Measurements from ENCODE around the gene TRIM52.
"Not testable (repeated sequence)": the region's sequence is repeated elsewhere in the genome, so short reads cannot be mapped to it uniquely, and the experiment has no call there.

TRIM52 gene

DNA sequence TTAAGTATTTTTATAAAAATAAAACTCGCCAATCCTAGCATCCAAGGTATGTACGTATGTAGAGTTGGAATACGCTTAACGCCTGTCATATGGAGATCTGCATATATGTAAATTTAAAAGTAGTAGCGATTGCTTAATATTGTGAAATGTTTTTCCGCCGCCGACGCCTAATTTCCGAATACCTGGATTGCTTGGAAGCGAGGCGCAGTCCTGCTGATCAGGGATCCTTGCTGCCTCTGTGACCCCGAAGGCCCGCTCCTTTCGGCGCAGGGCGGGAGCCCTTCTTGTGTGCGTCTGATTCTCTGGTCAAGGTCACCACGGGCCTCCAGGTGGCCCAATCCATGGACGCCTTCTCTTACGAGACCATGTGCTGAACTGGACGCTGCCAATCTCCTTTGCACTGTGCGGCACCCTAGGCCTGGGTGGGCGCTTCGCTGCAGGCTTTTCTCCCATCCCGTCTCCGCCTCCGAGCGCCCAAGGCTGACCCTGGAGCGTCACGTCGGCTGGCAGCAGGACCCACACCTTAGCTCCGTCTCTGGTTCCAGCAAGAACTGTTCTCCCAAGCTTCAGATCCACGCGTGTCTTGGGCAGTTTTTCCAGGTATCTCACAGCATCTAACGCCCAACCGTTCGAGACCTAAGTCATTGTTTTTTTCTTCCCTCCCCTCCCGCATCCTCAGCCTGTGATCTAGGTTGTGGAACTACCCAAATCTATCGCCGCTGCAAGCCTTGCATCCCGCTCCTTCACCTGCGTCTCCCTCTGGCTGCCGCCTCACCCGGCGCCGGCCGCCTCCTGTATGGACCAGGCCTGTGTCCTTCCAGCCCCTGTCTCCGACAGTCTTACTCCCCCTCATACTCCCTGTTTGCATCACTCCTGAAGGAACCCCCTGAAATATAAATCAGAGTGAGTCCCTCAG lies 41.4 kb downstream of the TRIM52 start:
- in situ Hi-C loops (cut with HindIII; ENCODE audit: low pct_ligation_motif_present, low pct_unique_long_range_greater_than_20kb, low sequenced_read_pairs) = no loop called here
- no peak for DNase-seq

DNA sequence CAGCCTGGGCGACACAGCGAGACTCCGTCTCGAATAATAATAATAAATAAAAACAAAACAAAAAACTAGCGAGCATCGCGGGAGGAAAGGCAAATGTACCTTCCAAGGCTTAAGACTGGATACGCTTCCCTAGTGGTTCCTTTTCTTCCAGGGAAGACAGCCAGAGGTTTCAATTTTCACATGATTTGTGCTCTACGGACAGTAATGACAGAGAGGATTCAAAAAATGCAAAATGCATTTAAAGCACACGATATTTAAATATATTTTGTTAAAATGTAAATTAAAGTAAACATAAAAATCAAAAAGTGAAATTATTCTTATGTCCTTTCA lies 42.2 kb downstream of the TRIM52 start:
- in situ Hi-C loops (cut with HindIII; ENCODE audit: low pct_ligation_motif_present, low pct_unique_long_range_greater_than_20kb, low sequenced_read_pairs) = no loop called here
- no peak for DNase-seq

DNA sequence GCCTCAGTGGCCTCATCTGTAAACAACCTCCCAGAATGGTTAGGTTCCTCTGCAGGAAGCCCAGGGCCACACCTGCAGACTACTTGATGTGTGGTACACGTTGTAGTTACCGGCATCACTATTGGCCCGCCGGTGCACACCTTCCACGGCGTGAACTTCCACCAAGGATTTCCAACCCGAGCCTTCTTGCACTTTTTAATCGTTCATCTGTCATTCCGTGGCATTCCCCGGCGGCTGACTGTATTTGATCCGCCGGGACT lies 43.2 kb downstream of the TRIM52 start:
- in situ Hi-C loops (cut with HindIII; ENCODE audit: low pct_ligation_motif_present, low pct_unique_long_range_greater_than_20kb, low sequenced_read_pairs) = no loop called here
- DNase-seq = no peak

- peak; percentile 62 for DNase-seq
- in situ Hi-C loops (cut with HindIII; ENCODE audit: low pct_ligation_motif_present, low pct_unique_long_range_greater_than_20kb, low sequenced_read_pairs) = no loop called here
These were observed 43.7 kb downstream of the TRIM52 start for GRCh38 chr5:181217111-181217802.

DNA sequence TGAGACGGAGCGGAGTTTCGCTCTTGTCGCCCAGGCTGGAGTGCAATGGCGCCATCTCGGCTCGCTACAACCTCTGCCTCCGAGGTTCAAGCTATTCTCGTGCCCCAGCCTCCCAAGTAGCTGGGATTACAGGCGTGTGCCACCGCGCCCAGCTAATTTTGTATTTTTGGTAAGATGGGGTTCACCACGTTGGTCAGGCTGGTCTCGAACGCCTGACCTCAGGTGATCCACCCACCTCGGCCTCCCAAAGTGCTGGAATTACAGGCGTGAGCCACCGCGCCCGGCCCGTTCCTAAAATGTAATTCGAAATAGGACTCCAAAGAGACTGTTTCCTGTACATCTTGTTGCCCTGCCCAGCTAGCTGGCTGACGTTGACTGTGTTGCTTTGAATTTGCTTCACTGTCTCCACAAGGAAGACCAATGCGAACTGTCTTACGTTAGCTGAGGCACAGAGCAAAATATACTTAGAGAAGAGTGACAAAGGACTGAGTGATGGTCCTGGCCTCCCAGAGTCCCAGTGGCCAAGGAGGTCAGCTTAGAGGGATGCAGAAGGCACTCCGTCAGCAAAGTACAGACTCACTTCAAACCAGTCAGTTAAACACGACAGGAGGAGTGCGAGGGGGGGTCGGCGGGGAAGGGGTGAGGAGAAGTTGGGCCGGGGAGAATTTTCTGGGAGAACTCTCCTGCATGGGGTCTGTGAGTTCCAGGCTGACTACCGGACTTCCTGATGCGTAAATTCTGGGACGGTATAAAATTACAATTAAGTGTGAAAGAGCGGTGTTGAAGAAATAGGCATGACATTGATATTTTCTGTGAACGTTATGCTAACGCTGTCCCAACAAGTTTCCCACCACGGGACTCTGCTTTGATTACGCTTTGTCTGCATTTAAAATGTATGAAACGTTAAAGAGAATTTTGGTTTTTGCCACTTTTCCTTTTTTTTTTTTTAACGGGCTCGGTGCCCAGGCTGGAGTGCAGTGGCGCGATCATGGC lies 44.6 kb downstream of the TRIM52 start:
- DNase-seq = peak; percentile 74

GRCh38 chr5:181214249-181214648 lies 46.7 kb downstream of the TRIM52 start:
- DNase-seq; in situ Hi-C loops (cut with HindIII; ENCODE audit: low pct_ligation_motif_present, low pct_unique_long_range_greater_than_20kb, low sequenced_read_pairs): not testable (repeated sequence)

More for the DNA sequence above, 44.6 kb downstream of the TRIM52 start:
- in situ Hi-C loops (cut with HindIII; ENCODE audit: low pct_ligation_motif_present, low pct_unique_long_range_greater_than_20kb, low sequenced_read_pairs) = no loop called here

DNA sequence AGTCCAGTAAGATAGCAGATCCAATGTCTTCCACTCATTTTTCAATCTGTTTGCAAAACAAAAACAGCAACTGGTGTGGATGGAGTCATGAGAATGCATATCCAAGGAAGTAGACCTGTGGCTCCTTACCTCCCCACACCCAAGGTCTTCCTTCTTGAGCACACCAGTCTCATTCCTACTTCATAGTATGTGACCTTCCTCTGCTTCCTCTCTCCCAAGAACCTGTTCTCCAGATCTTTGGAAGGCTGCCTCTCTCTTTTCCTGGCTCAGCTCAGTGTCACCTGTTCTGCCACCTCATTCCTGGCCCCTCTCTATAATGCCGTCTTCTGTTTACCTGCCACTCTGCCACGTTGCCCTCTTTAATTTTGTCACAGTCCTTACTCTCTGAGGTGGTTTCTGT lies 48.0 kb downstream of the TRIM52 start:
- no peak for DNase-seq
- in situ Hi-C loops (cut with HindIII; ENCODE audit: low pct_ligation_motif_present, low pct_unique_long_range_greater_than_20kb, low sequenced_read_pairs) = no loop called here

DNA sequence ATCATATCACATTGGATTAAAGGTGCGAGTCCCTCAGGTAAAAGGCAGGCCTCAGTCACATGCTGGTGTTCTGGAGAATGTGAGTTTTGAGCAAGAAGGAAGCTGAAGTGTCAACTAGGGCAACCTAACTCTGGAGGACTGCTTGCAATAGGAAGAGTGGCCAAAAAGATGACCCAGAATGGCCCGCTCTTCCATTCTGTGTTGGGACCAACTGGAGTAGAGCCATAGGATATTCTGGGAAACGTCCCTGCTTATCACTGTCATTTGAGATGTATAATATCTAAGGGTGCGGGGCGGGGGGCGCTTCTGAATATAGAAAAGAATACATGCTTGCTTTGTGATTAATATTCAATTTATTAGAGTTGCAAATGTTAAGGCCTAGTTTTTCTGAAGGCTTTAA lies 48.9 kb downstream of the TRIM52 start:
- in situ Hi-C loops (cut with HindIII; ENCODE audit: low pct_ligation_motif_present, low pct_unique_long_range_greater_than_20kb, low sequenced_read_pairs) = no loop called here
- DNase-seq = no peak

DNA sequence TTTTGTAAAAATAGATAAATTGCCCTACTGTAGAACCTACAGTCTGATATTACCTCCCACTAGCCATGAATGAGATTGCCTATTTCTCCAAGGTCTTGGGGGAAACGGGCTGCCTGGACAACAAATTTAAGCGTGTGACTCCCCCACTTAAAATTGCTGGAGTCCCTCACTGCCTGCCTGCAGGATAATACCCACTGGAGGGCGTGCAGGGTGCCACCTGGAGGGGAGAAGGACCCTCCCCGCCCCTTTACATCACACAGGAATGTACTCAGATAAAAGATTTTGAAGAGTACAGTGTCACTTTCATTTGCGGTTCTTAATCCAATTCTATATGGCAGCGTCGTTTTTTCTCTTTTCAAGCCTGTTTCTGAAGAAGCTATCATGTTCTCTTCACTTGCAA lies 49.7 kb downstream of the TRIM52 start:
- in situ Hi-C loops (cut with HindIII; ENCODE audit: low pct_ligation_motif_present, low pct_unique_long_range_greater_than_20kb, low sequenced_read_pairs) = no loop called here
- DNase-seq = no peak

GRCh38 chr5:181210698-181211097 lies 50.2 kb downstream of the TRIM52 start:
- DNase-seq; in situ Hi-C loops (cut with HindIII; ENCODE audit: low pct_ligation_motif_present, low pct_unique_long_range_greater_than_20kb, low sequenced_read_pairs): not testable (repeated sequence)

DNA sequence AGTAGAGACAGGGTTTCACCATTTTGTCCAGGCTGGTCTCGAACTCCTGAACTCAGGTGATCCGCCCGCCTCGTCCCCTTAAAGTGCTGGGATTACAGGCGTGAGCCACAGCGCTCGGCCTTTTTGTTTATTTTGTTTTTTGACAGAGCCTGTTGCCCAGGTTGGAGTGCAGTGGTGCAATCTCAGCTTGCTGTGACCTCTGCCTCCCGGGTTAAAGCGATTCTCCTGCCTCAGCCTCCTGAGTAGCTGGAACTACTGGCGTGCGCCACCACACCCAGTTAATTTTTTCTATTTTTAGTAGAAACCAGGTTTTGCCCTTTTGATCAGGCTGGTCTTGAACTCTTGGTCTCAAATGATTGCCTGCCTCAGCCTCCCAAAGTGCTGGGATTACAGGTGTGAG lies 50.8 kb downstream of the TRIM52 start:
- in situ Hi-C loops (cut with HindIII; ENCODE audit: low pct_ligation_motif_present, low pct_unique_long_range_greater_than_20kb, low sequenced_read_pairs) = not testable (repeated sequence)

DNA sequence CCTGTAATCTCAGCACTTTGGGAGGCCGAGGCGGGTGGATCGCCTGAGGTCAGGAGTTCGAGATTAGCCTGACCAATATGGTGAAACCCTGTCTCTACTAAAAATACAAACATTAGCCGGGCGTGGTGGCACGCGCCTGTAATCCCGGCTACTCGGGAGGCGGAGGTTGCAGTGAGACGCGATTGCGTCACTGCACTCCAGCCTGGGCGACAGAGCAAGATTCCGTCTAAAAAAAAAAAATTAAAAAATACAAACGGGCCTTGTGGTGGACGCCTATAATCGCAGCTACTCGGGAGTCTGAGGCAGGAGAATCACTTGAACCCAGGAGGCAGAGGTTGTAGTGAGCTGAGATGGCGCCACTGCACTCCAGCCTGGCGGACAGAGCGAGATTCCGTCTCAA lies 51.9 kb downstream of the TRIM52 start:
- in situ Hi-C loops (cut with HindIII; ENCODE audit: low pct_ligation_motif_present, low pct_unique_long_range_greater_than_20kb, low sequenced_read_pairs) = not testable (repeated sequence)

More for the DNA sequence above, 50.8 kb downstream of the TRIM52 start:
- not testable (repeated sequence) for DNase-seq

GRCh38 chr5:181207960-181208253 lies 53.0 kb downstream of the TRIM52 start:
- in situ Hi-C loops (cut with HindIII; ENCODE audit: low pct_ligation_motif_present, low pct_unique_long_range_greater_than_20kb, low sequenced_read_pairs) = no loop called here
- DNase-seq = no peak

More for the DNA sequence above, 51.9 kb downstream of the TRIM52 start:
- not testable (repeated sequence) for DNase-seq

DNA sequence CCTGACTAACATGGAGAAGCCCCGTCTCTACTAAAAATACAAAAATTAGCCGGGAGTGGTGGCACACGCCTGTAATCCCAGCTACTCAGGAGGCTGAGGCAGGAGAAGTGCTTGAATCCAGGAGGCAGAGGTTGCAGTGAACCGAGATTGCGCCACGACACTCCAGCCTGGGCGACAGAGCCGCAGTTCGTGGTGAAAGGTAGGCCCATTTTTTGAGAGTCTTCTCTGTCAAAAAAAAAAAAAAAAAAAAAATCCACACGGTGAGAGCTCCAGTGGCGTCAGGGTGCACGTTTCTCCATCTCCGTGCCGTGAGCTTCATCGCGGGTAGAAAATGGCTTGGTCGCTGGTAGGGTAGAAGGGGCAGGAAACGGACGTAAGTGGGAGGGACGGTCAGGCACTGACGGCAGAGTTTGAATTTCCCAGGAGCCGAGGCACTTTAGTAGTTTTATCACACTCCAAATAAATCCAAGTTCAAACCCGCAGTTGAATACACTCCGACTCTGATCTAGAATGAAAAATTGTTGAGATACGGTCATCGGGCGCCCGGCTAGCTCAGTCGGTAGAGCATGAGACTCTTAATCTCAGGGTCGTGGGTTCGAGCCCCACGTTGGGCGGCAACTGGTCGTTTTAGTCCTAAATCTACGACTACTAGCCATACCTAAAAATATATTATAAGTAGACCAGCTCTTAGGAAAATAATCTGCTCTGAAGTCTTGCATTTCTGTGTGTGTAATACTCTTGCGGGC lies 53.6 kb downstream of the TRIM52 start:
- in situ Hi-C loops (cut with HindIII; ENCODE audit: low pct_ligation_motif_present, low pct_unique_long_range_greater_than_20kb, low sequenced_read_pairs) = no loop called here
- DNase-seq = peak; percentile 86

- in situ Hi-C loops (cut with HindIII; ENCODE audit: low pct_ligation_motif_present, low pct_unique_long_range_greater_than_20kb, low sequenced_read_pairs) = no loop called here
- no peak for DNase-seq
These were observed 54.9 kb downstream of the TRIM52 start for GRCh38 chr5:181205761-181206649.

All from ACHN (cell line).